Uterus (tissue), 4 donors: ENCODE data around the gene YWHAG. TPM values are rescaled to one million over a fixed set of nuclear protein-coding genes. Genes with fewer than 3 reads are reported as not detected.

Source experiments
- DNase-seq, 2 donors: peaks; one replicate each; pipeline ENCODE4 v3.0.0-alpha.2; 2019 to 2020
- H3K27ac ChIP-seq, 2 donors: fragments of 200-600 bp; sonication (generic); 1 replicate in 1 of 2; 2 replicates in 1 of 2; pipeline ENCODE4 v1.5.1; 2016 to 2018
- H3K27me3 ChIP-seq, 2 donors: fragments of 200-600 bp; sonication (generic); one replicate each; pipeline ENCODE4 v1.5.1; 2018 to 2019; ENCODE audit warnings: control low read depth in 1 of 2
- H3K36me3 ChIP-seq, 2 donors: fragments of 200-600 bp; sonication (generic); one replicate each; pipeline ENCODE4 v1.5.1; 2019; ENCODE audit warnings: control low read depth in 1 of 2
- H3K4me1 ChIP-seq, 2 donors: fragments of 200-600 bp; sonication (generic); one replicate each; pipeline ENCODE4 v1.5.1; 2018 to 2019; ENCODE audit warnings: control low read depth in 1 of 2
- H3K4me3 ChIP-seq, 2 donors: fragments of 200-600 bp; sonication (generic); 1 replicate in 1 of 2; 2 replicates in 1 of 2; pipeline ENCODE4 v1.5.1; 2018 to 2019; ENCODE audit warnings: mild to moderate bottlenecking in 1 of 2
- H3K9me3 ChIP-seq, 2 donors: fragments of 200-600 bp; sonication (generic); one replicate each; pipeline ENCODE4 v1.5.1; 2019; ENCODE audit warnings: control low read depth in 1 of 2
- POLR2A ChIP-seq, 2 donors: fragments of 450-650 bp; IDR thresholded peaks; one replicate each; pipeline ENCODE4 v1.6.1; 2016; ENCODE audit warnings: antibody characterized with exemption in 2 of 2, mild to moderate bottlenecking in 1 of 2, moderate library complexity in 1 of 2
- intact Hi-C: fragments of 100-400 bp; cut with DNase I; formaldehyde crosslinking; loops from one replicate; pipeline ENCODE4 v1.15.1; 2023; ENCODE audit warnings: low total_unique reads
- total RNA-seq, 4 donors: library from RNA; depleted of rRNA in 3 of 4; stranded (reverse); fragments of >200 nt in 3 of 4; gene quantifications; one replicate each; pipeline versions ENCODE4 v1.1.0 to v1.2.4, GENCODE V29; 2014 to 2023
- TF ChIP-seq, protein P1 (sequence below), 4 experiments: fragments of 200-600 bp in 2 of 4; fragments of 450-650 bp in 2 of 4; sonication (generic) in 2 of 4; IDR thresholded peaks; one replicate each; pipeline ENCODE4 v1.5.1; 2016 to 2019; ENCODE audit warnings: antibody characterized with exemption in 4 of 4, mild to moderate bottlenecking in 2 of 4, moderate library complexity in 1 of 4
- donor health status: DM: yes; HTN: yes; CAD: no.

The YWHAG gene
- total RNA-seq, 4 donors from 2014 or later: 17.9 to 109 (median 50.4) TPM

GRCh38 chr7:76280408-76280807, 78.4 kb downstream of the YWHAG start:
- H3K4me3 ChIP-seq: no peak overlapping the region
- no peak for TF ChIP-seq POLR2A (IDR thresholded peaks at IDR 0.05)
- TF ChIP-seq, protein P1, sequence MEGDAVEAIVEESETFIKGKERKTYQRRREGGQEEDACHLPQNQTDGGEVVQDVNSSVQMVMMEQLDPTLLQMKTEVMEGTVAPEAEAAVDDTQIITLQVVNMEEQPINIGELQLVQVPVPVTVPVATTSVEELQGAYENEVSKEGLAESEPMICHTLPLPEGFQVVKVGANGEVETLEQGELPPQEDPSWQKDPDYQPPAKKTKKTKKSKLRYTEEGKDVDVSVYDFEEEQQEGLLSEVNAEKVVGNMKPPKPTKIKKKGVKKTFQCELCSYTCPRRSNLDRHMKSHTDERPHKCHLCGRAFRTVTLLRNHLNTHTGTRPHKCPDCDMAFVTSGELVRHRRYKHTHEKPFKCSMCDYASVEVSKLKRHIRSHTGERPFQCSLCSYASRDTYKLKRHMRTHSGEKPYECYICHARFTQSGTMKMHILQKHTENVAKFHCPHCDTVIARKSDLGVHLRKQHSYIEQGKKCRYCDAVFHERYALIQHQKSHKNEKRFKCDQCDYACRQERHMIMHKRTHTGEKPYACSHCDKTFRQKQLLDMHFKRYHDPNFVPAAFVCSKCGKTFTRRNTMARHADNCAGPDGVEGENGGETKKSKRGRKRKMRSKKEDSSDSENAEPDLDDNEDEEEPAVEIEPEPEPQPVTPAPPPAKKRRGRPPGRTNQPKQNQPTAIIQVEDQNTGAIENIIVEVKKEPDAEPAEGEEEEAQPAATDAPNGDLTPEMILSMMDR (IDR thresholded peaks at IDR 0.05): no peak
- intact Hi-C loops: loop anchor here (10.0 kb wide), 1 partner anchor 96 kb away; no protein-coding TSS in a partner anchor
- H3K4me1 ChIP-seq: no peaks in the 10 kb centered on the region
- no peak for DNase-seq
- no peaks in the 10 kb centered on the region for H3K36me3 ChIP-seq
- peak overlapping the region; percentile 57 to 78 for H3K27ac ChIP-seq
- H3K27me3 ChIP-seq: no peaks in the 10 kb centered on the region
- no peaks in the 10 kb centered on the region for H3K9me3 ChIP-seq

- Histone ChIP-seq H3K4me1 (no peaks in the 10 kb centered on the region), H3K27me3 (no peaks in the 10 kb centered on the region)
Measured at GRCh38 chr7:76278540-76278939, 80.3 kb downstream of the YWHAG start.

More at GRCh38 chr7:76278540-76278939, 80.3 kb downstream of the YWHAG start:
- DNase-seq: no peak
- no peaks in the 10 kb centered on the region for H3K36me3 ChIP-seq
- TF ChIP-seq, protein P1 (IDR thresholded peaks at IDR 0.05): no peak
- TF ChIP-seq POLR2A (IDR thresholded peaks at IDR 0.05): no peak
- H3K27ac ChIP-seq: no peak overlapping the region
- H3K4me3 ChIP-seq: no peak overlapping the region
- intact Hi-C loops: no loop called here
- H3K9me3 ChIP-seq: no peaks in the 10 kb centered on the region

Other genes with a start within 250 kb of the YWHAG start
- 10 to 100 TPM in 1 of 4 donors, 1 to 10 TPM in 3; 1.3 to 15.9 (median 6.0) TPM for gene SRRM3, start 157.1 kb downstream of the YWHAG start, total RNA-seq
- gene HSPB1, start 56.3 kb downstream of the YWHAG start, total RNA-seq: 1,000 to 10,000 TPM in 1 of 4 donors, 100 to 1,000 TPM in 2, 10 to 100 TPM in 1; 28.8 to 1,391 (median 758) TPM
- gene SSC4D, start 50.7 kb upstream of the YWHAG start, total RNA-seq: 1 to 10 TPM in 1 of 4 donors, under 1 TPM in 1, not detected in 2; 0.37 to 1.0 TPM
- gene ZP3, start 66.0 kb upstream of the YWHAG start, total RNA-seq: 1 to 10 TPM in 2 of 4 donors, not detected in 2; 1.9 to 5.9 TPM
- gene DTX2, start 102.7 kb upstream of the YWHAG start, total RNA-seq: 10 to 100 TPM in 3 of 4 donors, 1 to 10 TPM in 1; 6.9 to 41.5 (median 25.5) TPM
- 1 to 10 TPM in 3 of 4 donors, not detected in 1; 2.0 to 7.3 (median 2.8) TPM for gene UPK3B, start 151.6 kb upstream of the YWHAG start, total RNA-seq
- 1 to 10 TPM in 1 of 4 donors, under 1 TPM in 1, not detected in 2; 0.35 to 3.6 TPM for gene SPDYE16, start 184.3 kb upstream of the YWHAG start, total RNA-seq